Right ventricle myocardium inferior (tissue), 1 donor: ENCODE data around the gene TBC1D19. TPM values are rescaled to one million over a fixed set of nuclear protein-coding genes. Genes with fewer than 3 reads are reported as not detected.
A peak's percentile ranks its signal among the peaks of the same experiment; 100 is the strongest.

Source experiments
- ATAC-seq: fragments of 200-7000 bp; cut with Tn5 transposase; one replicate; pipeline ENCODE4 v1.9.1; 2020; ENCODE audit warnings: mild to moderate bottlenecking, moderate library complexity
- DNase-seq: peaks from one replicate; pipeline ENCODE4 v3.0.0; 2021; ENCODE audit errors: missing footprints
- intact Hi-C: fragments of 100-400 bp; cut with DNase I; formaldehyde crosslinking; loops from one replicate; pipeline ENCODE4 v1.11.0; 2022
- total RNA-seq: library from RNA; stranded (reverse); fragmentation: NEBNext Ultra II Directional; extraction: Animal tissue kit (Norgen Biotek cat#: 25700); gene quantifications from one replicate; pipeline ENCODE4 v1.2.1, GENCODE V29; 2021
- donor health status: DM: no; HTN: yes; CAD: no; lungs with severe emphysema.

TBC1D19 gene
- total RNA-seq, 1 donor from 2014 or later, result 8.8 TPM

DNA sequence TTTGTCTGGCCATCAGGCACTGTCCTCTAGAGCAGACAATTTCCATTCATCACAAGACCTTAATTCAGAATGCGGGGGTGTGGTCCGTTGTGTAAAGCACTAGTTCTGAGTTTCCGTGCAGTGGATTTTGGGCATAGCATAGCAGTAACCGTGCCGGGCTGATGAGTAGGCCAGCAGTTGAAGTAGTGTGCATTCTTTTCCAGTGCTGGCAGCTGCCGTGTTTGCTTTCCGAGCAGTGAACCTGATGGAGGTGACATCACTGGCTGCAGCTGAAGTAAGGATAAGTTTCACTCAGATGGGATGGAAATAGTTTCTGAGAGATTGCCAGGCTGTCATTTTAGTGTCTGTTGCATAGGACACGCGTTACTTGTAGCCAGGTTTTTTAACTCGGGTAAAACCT, 169.7 kb downstream of the TBC1D19 start:
- DNase-seq, result no peak
- peak; percentile 92 for ATAC-seq
- intact Hi-C loops, result no loop called here

DNA sequence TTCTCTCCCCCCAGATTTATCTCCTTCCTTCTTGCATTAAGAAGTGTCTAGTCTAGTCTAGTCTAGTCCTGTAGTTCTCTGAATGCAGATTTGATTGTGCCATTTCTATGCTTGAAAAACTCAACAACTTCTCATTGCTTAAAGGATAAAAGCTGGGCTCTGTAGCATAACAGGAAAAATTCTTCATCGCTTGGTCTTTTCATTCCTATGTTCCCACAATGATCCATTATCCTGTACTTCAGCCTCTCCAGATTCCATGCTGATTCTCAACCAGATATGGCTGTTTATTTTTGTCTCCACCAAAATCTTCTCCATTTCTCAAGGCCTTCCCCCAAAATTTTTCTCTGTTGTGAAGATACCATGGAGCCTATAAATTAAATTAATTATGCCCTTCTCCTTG, 173.9 kb downstream of the TBC1D19 start:
- intact Hi-C loops, result no loop called here
- no peak for DNase-seq
- ATAC-seq, result no peak

- intact Hi-C loops, result no loop called here
These were observed 175.0 kb downstream of the TBC1D19 start for GRCh38 chr4:26758899-26759298.

GRCh38 chr4:26762650-26763049, 178.8 kb downstream of the TBC1D19 start:
- DNase-seq, result no peak
- ATAC-seq, result no peak
- intact Hi-C loops, result no loop called here

More at GRCh38 chr4:26758899-26759298, 175.0 kb downstream of the TBC1D19 start:
- no peak for DNase-seq
- no peak for ATAC-seq

DNA sequence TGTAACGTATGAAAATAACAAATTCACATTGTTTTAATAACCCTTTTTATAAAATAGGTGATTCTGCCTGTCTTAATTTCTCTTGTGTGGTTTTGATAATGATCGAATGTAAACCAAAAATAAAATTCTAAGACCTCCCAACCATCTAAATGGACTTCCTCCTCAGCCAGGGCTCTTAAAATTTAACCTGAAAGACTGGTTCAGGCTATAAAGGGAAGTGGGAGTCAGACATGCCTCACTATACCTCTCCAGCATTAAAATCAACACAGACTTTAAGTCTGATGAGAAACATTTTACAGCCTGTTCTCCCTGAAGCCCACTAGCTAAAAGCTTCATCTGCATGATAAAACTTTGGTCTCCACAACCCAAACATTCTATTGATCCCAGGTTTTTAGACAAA, 179.2 kb downstream of the TBC1D19 start:
- ATAC-seq (no peak), DNase-seq (no peak)
- intact Hi-C loops, result no loop called here

DNA sequence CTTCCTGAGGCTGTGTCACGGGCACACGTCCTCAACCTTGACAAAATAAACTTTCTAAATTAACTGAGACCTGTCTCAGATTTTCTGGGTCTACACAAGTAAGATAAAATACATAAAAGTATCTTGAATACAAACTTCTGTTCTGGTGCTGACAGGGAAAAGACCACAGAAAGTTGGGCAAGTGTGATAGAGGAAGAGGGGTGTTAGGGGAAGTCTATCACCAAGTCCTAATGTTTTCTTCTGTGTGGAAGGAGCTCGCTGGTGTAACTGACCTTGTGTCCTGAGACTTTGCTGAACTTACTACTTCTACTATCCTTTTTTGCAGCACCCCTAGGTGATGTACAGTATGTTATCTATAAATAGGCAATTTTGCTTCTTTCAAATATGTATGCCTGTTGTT, 179.8 kb downstream of the TBC1D19 start:
- intact Hi-C loops, result no loop called here
- ATAC-seq, result no peak
- DNase-seq, result no peak

GRCh38 chr4:26764231-26764630, 180.3 kb downstream of the TBC1D19 start:
- intact Hi-C loops, result no loop called here

GRCh38 chr4:26765515-26765914, 181.6 kb downstream of the TBC1D19 start:
- no peak for DNase-seq
- no peak for ATAC-seq
- intact Hi-C loops, result no loop called here

More at GRCh38 chr4:26764231-26764630, 180.3 kb downstream of the TBC1D19 start:
- DNase-seq, result no peak
- no peak for ATAC-seq

DNA sequence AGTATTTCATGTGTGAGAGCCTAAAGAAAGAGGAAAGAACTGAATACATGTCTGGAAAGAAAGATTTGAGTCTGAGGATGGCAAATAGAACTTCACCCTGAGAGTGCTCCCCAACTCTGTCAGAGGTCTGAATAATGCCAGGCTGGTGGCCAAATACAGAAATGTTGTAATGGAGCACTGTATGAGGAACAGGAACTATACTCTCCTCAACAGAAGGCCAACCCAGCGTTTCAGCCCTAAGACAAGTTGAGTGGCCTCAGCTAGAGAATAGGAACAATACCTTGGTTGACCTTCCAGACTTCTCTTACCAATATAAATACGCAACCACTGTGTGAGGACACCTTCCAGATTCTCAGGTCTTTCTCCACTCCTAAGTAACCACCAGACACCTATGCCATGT, 182.3 kb downstream of the TBC1D19 start:
- intact Hi-C loops, result no loop called here
- DNase-seq, result no peak
- peak; percentile 44 for ATAC-seq

DNA sequence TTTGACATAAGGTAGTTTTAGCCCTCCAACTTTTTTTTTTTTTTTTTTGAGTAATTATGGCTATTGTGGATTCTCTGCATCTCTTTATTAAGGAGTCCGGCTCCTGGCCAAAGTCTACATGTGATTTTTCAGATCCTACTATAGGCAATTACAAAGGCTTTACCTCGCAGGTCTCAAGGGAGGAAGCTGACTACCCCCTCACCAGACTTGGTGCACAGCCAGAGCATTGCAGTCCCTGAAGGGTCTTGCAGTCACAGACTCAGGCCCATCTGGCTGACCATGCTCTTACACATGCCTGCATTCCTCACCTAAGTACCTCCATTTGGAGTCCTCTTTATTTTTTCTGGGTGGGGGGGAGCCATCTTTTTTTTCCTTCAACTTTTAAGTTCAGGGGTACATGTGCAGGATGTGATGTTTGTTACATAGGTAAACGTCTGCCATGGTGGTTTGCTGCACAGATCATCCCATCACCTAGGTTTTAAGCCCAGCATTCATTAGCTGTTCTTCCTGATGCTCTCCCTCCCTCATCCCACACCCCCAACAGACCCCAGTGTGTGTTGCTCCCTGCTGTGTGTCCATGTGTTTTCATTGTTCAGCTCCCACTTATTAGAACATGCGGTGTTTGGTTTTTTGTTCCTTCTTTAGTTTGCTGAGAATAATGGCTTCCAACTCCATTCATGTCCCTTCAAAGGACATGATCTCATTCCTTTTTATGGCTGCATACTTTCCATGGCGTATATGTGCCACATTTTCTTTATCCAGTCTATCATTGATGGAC, 188.4 kb downstream of the TBC1D19 start:
- intact Hi-C loops, result no loop called here
- no peak for DNase-seq
- ATAC-seq, result no peak

DNA sequence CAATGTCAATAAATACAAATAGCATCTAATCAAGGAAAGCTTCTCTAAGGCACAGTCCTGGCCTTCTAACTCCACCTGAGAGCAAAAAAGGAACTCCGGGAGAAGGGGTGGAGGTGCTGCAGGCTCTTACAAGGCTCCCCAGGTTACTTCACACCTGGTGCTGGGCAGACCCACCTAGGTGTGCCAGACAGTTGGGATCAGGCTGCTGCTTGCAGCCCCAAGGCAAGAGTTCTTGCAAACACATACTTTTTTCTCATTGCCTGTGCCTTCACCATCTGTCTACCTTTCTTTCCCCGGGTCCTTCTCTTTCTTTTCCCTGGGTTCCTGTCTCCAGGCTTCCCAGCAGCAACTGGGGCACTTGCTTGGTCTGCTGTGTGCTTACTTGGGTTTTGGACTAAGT, 195.3 kb downstream of the TBC1D19 start:
- ATAC-seq, result no peak
- intact Hi-C loops, result no loop called here
- no peak for DNase-seq

DNA sequence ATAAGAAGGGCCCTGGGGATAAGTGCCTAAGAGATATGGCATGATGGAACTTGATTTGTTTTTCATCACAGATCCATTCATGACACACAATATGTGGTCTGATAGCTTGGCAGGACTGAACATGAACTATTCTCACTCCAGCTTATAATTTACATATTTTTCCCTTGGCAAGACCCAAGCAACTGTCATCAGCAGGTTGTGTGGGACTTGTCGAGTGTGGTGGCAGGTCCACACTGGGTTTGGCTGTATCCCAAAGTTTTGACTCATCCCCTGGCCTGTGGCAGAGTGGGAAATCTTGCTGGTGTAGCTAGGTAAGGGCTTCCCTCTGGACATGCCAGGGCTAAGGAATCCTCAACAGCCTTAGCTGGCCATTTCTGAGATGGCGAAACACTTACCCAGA, 195.8 kb downstream of the TBC1D19 start:
- ATAC-seq (peak; percentile 81), DNase-seq (no peak)
- intact Hi-C loops, result loop anchor here (1.0 kb wide), 1 partner anchor 57 kb away; no protein-coding TSS in a partner anchor

GRCh38 chr4:26780539-26780938, 196.7 kb downstream of the TBC1D19 start:
- no peak for ATAC-seq
- DNase-seq, result no peak
- intact Hi-C loops, result loop anchor here (1.0 kb wide), 1 partner anchor 58 kb away; no protein-coding TSS in a partner anchor

- intact Hi-C loops, result no loop called here
- ATAC-seq (no peak), DNase-seq (no peak)
These were observed 198.4 kb downstream of the TBC1D19 start for GRCh38 chr4:26782168-26782829.

- DNase-seq (no peak), ATAC-seq (no peak)
- intact Hi-C loops, result no loop called here
These were observed 198.9 kb downstream of the TBC1D19 start for GRCh38 chr4:26782830-26783202.

- intact Hi-C loops, result no loop called here
- DNase-seq (no peak), ATAC-seq (no peak)
These were observed 200.5 kb downstream of the TBC1D19 start for GRCh38 chr4:26784207-26784865.

DNA sequence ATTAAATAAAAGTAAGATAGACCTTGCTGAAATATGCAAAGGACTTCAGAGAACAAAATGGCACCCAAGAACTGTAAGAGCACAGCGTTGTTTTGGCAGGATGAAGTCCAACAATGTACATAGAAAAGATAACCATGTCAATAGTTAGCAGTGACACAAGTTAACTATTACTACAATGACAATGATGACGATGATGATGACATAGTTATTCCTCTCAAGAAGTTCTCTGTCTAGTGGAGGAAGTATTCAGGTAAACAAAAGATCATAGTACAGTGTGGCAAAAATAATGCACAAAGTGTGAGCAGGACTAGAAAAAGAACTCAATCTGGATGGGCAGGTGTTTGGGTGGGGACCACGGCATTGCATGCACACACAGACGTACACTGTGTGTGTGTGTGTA, 201.4 kb downstream of the TBC1D19 start:
- DNase-seq (no peak), ATAC-seq (no peak)
- intact Hi-C loops, result loop anchor here (5.0 kb wide), 1 partner anchor 227 kb away; no protein-coding TSS in a partner anchor

DNA sequence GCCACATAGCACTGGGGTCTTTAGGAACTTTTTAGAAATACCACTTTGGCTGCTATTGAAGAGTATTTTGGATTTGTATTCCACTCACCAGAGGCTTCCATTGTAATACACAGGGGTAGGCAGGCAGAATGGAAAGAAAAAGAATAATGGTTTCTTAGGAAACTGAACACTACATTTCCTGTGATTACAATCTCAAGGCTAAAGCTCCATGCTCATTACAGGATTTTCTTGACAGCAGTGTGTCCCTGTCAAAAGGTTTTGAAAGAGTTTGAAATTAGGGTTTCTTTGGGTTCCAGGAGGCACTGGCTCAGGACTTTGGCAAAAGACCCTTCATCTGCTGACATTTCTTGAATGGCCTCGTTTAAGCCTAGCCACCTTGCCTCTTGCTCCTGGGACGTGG, 201.9 kb downstream of the TBC1D19 start:
- no peak for DNase-seq
- intact Hi-C loops, result loop anchor here (5.0 kb wide), 1 partner anchor 226 kb away; no protein-coding TSS in a partner anchor
- no peak for ATAC-seq

- DNase-seq (no peak), ATAC-seq (no peak)
- intact Hi-C loops, result loop anchor here (1.0 to 5.0 kb wide), 2 partner anchors 70 to 225 kb away; no protein-coding TSS in a partner anchor
These were observed 203.0 kb downstream of the TBC1D19 start for GRCh38 chr4:26786916-26787315.
